PC-3 (cell line): ENCODE data around the gene ZNF341. TPM values are rescaled to one million over a fixed set of nuclear protein-coding genes. Genes with fewer than 3 reads are reported as not detected.

ENCODE experiments used
- ATAC-seq: fragments of 200-7000 bp; cut with Tn5 transposase; 2 replicates; pipeline ENCODE4 v1.9.1; 2020; ENCODE audit warnings: mild to moderate bottlenecking, moderate library complexity
- BruUV-seq: library from RNA; stranded (reverse); fragments of 400-500 nt; replicated peaks from 2 replicates; lab custom pipeline; 2021; lab: Mats Ljungman, UMichigan
- CTCF ChIA-PET: fragments of 300-600 bp; sonication (Branson Sonifier 250); formaldehyde crosslinking; loops from one replicate; lab custom pipeline; 2022; ENCODE audit warnings: antibody characterized with exemption; lab: Charles Lee
- POLR2A ChIA-PET: fragments of 300-600 bp; sonication (Branson Sonifier 250); formaldehyde crosslinking; loops from one replicate; lab custom pipeline; 2022; ENCODE audit warnings: antibody characterized with exemption; ENCODE audit not compliant: unreplicated experiment; lab: Charles Lee
- DNase-seq: peaks from one replicate; pipeline ENCODE4 v3.0.0-alpha.2; 2015
- H2AFZ ChIP-seq: fragments of 300-600 bp; sonication (generic); 2 replicates; pipeline ENCODE4 v1.6.0; 2016; ENCODE audit warnings: antibody characterized with exemption, low read length
- H3F3A ChIP-seq: fragments of 300-600 bp; sonication (generic); one replicate; pipeline ENCODE4 v1.6.0; 2017; ENCODE audit warnings: antibody characterized with exemption, low read length, control low read depth, mild to moderate bottlenecking; ENCODE audit not compliant: unreplicated experiment
- H3K27ac ChIP-seq: fragments of 300-600 bp; sonication (generic); 2 replicates; pipeline ENCODE4 v1.5.1; 2016; ENCODE audit warnings: mild to moderate bottlenecking, low read length
- H3K27me3 ChIP-seq: fragments of 300-600 bp; sonication (generic); 2 replicates; pipeline ENCODE4 v1.6.1; 2016; ENCODE audit warnings: low read length, mixed read lengths
- H3K36me3 ChIP-seq: fragments of 300-600 bp; sonication (generic); 2 replicates; pipeline ENCODE4 v1.6.1; 2016; ENCODE audit warnings: low read depth, mixed run types, low read length, mixed read lengths
- H3K4me1 ChIP-seq: fragments of 300-600 bp; sonication (generic); 2 replicates; pipeline ENCODE4 v1.5.1; 2016; ENCODE audit warnings: low read length; ENCODE audit not compliant: insufficient read depth
- H3K4me2 ChIP-seq: fragments of 300-600 bp; sonication (generic); 2 replicates; pipeline ENCODE4 v1.6.0; 2016; ENCODE audit warnings: low read length
- H3K4me3 ChIP-seq: fragments of 300-600 bp; sonication (generic); 2 replicates; pipeline ENCODE4 v1.5.1; 2016; ENCODE audit warnings: mild to moderate bottlenecking, low read length, mixed read lengths
- H3K79me2 ChIP-seq: fragments of 300-600 bp; sonication (generic); 2 replicates; pipeline ENCODE4 v1.6.1; 2017; ENCODE audit warnings: low read length, mixed read lengths
- H3K9ac ChIP-seq: fragments of 300-600 bp; sonication (generic); 2 replicates; pipeline ENCODE4 v1.6.0; 2016; ENCODE audit warnings: mild to moderate bottlenecking, low read length
- H3K9me2 ChIP-seq: fragments of 300-600 bp; sonication (generic); replicated peaks from 2 replicates; pipeline ENCODE4 v1.6.1; 2016; ENCODE audit warnings: mixed run types, low read length, mixed read lengths
- H3K9me3 ChIP-seq: fragments of 300-600 bp; sonication (generic); 2 replicates; pipeline ENCODE4 v1.6.1; 2016; ENCODE audit warnings: low read length, mixed read lengths
- H4K20me1 ChIP-seq: fragments of 300-600 bp; sonication (generic); 2 replicates; pipeline ENCODE4 v1.6.1; 2016; ENCODE audit warnings: low read length, mixed read lengths
- EZH2 ChIP-seq: fragments of 300-600 bp; sonication (generic); IDR thresholded peaks from one replicate; pipeline ENCODE4 v1.6.1; 2017; ENCODE audit warnings: antibody characterized with exemption, mild to moderate bottlenecking, low read length; ENCODE audit not compliant: unreplicated experiment
- EZH2phosphoT487 ChIP-seq: fragments of 300-600 bp; sonication (generic); IDR thresholded peaks from 2 replicates; pipeline ENCODE4 v1.6.1; 2018; ENCODE audit warnings: mild to moderate bottlenecking, antibody characterized with exemption, low read length, borderline replicate concordance
- intact Hi-C: fragments of 100-400 bp; cut with micrococcal nuclease; formaldehyde crosslinking; loops from 2 replicates; pipeline ENCODE4 v1.9.0; 2023
- total RNA-seq: library from RNA; depleted of rRNA; stranded (reverse); fragments of >200 nt; gene quantifications from 2 replicates; pipeline ENCODE4 v1.2.3, GENCODE V29; 2014
- TF ChIP-seq, protein P1 (sequence below): fragments of 300-600 bp; sonication (generic); conservative IDR thresholded peaks from 2 replicates; pipeline ENCODE4 v1.5.1; 2017; ENCODE audit warnings: antibody characterized with exemption, low read depth, mild to moderate bottlenecking, low read length

ZNF341 gene
- total RNA-seq, 1 experiment from 2014 or later = 4.4 TPM

DNA sequence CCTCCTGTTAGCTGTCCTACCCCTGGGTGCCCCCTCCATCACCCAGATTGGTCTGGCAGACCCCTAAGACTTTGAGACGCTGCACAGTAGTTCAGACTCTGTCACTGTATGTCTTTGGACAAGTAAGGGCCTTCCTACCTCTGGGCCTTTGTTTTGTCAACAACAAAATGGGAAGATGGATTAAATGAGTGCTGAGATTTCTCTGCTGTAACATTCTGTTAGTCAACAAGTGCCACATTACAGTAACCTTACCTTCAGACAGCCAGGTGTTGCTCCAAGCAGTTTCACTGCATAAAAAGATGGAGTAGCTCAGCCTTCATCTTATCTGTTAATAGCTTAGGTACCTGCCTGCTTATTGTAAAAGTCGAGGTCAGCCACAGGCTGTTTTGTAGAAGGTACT is 95.3 kb downstream of the ZNF341 start:
- no peaks in the 10 kb centered on the region for H3K9me2 ChIP-seq
- H4K20me1 ChIP-seq = peaks cover 24% of the 10 kb centered on the region; the same call in 1 of the 2 replicates
- intact Hi-C loops = no loop called here
- no peaks in the 10 kb centered on the region for H3K4me1 ChIP-seq
- no peak overlapping the region for H3K4me3 ChIP-seq
- ATAC-seq (no peak), DNase-seq (no peak)
- ChIA-PET CTCF (no interaction called here), POLR2A (no interaction called here)
- H2AFZ ChIP-seq = no peak overlapping the region
- H3K4me2 ChIP-seq = no peak overlapping the region
- H3K9me3 ChIP-seq = no peaks in the 10 kb centered on the region
- H3F3A ChIP-seq = no peaks in the 10 kb centered on the region
- no peaks in the 10 kb centered on the region; the same call in 1 of the 2 replicates for H3K36me3 ChIP-seq
- H3K27me3 ChIP-seq = no peaks in the 10 kb centered on the region
- H3K79me2 ChIP-seq = peaks cover 90% of the 10 kb centered on the region
- no peak overlapping the region for H3K9ac ChIP-seq
- TF ChIP-seq EZH2 (no peak), EZH2phosphoT487 (no peak)
- TF ChIP-seq, protein P1, sequence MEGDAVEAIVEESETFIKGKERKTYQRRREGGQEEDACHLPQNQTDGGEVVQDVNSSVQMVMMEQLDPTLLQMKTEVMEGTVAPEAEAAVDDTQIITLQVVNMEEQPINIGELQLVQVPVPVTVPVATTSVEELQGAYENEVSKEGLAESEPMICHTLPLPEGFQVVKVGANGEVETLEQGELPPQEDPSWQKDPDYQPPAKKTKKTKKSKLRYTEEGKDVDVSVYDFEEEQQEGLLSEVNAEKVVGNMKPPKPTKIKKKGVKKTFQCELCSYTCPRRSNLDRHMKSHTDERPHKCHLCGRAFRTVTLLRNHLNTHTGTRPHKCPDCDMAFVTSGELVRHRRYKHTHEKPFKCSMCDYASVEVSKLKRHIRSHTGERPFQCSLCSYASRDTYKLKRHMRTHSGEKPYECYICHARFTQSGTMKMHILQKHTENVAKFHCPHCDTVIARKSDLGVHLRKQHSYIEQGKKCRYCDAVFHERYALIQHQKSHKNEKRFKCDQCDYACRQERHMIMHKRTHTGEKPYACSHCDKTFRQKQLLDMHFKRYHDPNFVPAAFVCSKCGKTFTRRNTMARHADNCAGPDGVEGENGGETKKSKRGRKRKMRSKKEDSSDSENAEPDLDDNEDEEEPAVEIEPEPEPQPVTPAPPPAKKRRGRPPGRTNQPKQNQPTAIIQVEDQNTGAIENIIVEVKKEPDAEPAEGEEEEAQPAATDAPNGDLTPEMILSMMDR = no peak
- BruUV-seq = no TSS peak
- no peak overlapping the region for H3K27ac ChIP-seq

DNA sequence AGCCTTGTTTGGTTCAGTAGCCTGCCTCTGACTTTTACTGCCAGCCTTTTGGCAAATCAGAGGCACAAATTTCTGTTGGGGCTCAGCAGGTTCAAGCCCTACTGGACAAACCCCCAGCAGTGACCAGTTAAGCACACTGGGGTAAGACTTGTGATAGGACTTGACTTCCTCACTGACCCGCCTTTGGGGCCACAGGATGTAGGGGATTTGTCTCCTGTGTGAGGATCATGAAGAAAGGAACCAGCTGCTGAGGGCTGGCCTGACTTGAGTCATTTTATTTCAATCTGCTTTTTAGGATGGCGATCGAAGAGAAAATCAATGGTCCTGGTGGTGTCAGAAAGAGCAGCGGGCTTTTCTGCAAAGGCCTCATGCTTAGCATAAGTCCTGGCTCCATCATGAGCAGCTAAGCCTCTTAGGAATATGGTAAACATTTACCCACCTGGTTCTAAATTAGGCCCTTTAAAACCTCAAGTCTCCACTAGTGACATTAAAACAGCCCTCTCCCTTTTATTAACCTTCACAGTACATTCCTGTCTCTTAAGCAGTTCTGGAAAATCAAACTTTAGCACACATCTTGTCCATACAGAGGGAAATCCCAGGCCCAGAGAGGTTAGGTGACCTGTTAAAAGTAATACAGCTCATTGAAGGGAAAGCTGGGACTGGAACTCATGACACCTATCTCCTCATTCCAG is 96.0 kb downstream of the ZNF341 start:
- Histone ChIP-seq H3K9me2 (no peaks in the 10 kb centered on the region), H4K20me1 (peaks cover 24% of the 10 kb centered on the region; the same call in 1 of the 2 replicates), H3K9me3 (no peaks in the 10 kb centered on the region), H2AFZ (no peak overlapping the region), H3K27ac (no peak overlapping the region), H3K79me2 (peaks cover 90% of the 10 kb centered on the region), H3K27me3 (no peaks in the 10 kb centered on the region), H3K4me2 (no peak overlapping the region), H3F3A (no peaks in the 10 kb centered on the region), H3K36me3 (no peaks in the 10 kb centered on the region; the same call in 1 of the 2 replicates), H3K9ac (no peak overlapping the region), H3K4me1 (no peaks in the 10 kb centered on the region), H3K4me3 (no peak overlapping the region)
- intact Hi-C loops = no loop called here
- no peak for DNase-seq
- no TSS peak for BruUV-seq
- CTCF ChIA-PET = no interaction called here
- POLR2A ChIA-PET = no interaction called here
- TF ChIP-seq, protein P1 = no peak
- TF ChIP-seq EZH2 (no peak), EZH2phosphoT487 (no peak)
- no peak for ATAC-seq

DNA sequence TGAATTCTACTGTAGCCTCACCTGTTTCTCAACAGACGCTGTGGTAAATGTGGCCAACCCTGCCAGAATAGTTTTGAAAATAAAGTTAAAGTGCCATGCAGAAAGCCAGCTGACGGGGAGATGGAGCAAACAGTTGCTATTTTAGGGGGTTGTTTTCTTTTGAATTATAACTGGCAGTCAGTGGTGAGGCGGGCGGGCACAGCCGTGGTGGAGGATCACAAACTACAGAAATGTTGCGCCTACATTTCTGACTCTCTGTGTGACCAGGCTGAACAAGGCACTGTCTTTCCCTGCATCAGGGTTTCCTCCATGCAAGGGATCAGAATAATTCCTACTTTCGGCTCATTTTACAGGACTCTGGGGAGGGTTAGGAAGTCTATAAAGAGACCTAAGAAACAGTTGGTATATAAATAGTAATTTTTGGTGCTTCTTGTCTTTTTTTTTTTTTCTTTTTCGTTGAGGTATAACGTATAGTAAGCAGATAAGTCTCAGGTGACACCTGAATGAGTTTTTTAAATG is 96.6 kb downstream of the ZNF341 start:
- no TSS peak for BruUV-seq
- ATAC-seq = no peak
- Histone ChIP-seq H3K9me2 (no peaks in the 10 kb centered on the region), H4K20me1 (peaks cover 26% of the 10 kb centered on the region; the same call in 1 of the 2 replicates), H3K9me3 (no peaks in the 10 kb centered on the region), H3K4me3 (no peak overlapping the region), H2AFZ (no peak overlapping the region), H3F3A (no peaks in the 10 kb centered on the region), H3K79me2 (peaks cover 90% of the 10 kb centered on the region), H3K4me1 (no peaks in the 10 kb centered on the region), H3K27ac (no peak overlapping the region), H3K4me2 (no peak overlapping the region), H3K27me3 (no peaks in the 10 kb centered on the region), H3K9ac (no peak overlapping the region), H3K36me3 (no peaks in the 10 kb centered on the region; the same call in 1 of the 2 replicates)
- POLR2A ChIA-PET = no interaction called here
- DNase-seq = no peak
- no peak for TF ChIP-seq EZH2phosphoT487
- TF ChIP-seq, protein P1 = no peak
- no peak for TF ChIP-seq EZH2
- intact Hi-C loops = no loop called here
- CTCF ChIA-PET = no interaction called here
